GM23338 (cell line): ENCODE data around the gene LRBA.
"Not testable (repeated sequence)": the region's sequence is repeated elsewhere in the genome, so short reads cannot be mapped to it uniquely, and the experiment has no call there.

Experiments
- CREB1 ChIP-seq: fragments of 250-450 bp; sonication (Bioruptor Pico); IDR thresholded peaks from 2 replicates; pipeline ENCODE4 v1.5.0; 2020; ENCODE audit warnings: low read depth, mild to moderate bottlenecking, moderate library complexity
- CTCF ChIP-seq, 2 experiments: fragments of 200-600 bp in 1 of 2; sonication (generic) in 1 of 2; conservative IDR thresholded peaks; 2 replicates each; pipeline versions ENCODE4 v1.5.1 to v1.6.1; 2016 to 2017; ENCODE audit warnings: antibody characterized with exemption in 2 of 2, low read depth in 2 of 2, mild to moderate bottlenecking in 2 of 2, moderate library complexity in 1 of 2
- EZH2 ChIP-seq: fragments of 200-600 bp; sonication (generic); IDR thresholded peaks from one replicate; pipeline ENCODE4 v1.8.0; 2017; ENCODE audit warnings: antibody characterized with exemption, mild to moderate bottlenecking, low read depth; ENCODE audit not compliant: unreplicated experiment
- POLR2AphosphoS5 ChIP-seq: IDR thresholded peaks from 2 replicates; pipeline ENCODE4 v1.6.1; 2016; ENCODE audit warnings: antibody characterized with exemption, low read depth

DNA sequence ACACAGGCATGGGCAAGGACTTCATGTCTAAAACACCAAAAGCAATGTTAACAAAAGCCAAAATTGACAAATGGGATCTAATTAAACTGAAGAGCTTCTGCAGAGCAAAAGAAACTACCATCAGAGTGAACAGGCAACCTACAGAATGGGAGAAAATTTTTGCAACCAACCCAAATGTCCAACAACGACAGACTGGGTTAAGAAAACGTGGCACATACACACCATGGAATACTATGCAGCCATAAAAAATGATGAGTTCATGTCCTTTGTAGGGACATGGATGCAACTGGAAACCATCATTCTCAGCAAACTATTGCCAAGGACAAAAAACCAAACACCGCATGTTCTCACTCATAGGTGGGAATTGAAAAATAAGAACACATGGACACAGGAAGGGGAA, 507.4 kb downstream of the LRBA start:
- not testable (repeated sequence) for TF ChIP-seq EZH2; CTCF (conservative IDR thresholded peaks at IDR 0.05; ENCODE audit: low read depth in 2 of 2); CREB1 (CRISPR knock-in tag); POLR2AphosphoS5
